Measurements from ENCODE around the gene FSTL4.

GRCh38 chr5:133250527-133250926, 361.8 kb downstream of the FSTL4 start:
- TF ChIP-seq CTCF (IDR thresholded peaks at IDR 0.05) (no peak), POLR2AphosphoS5 (IDR thresholded peaks at IDR 0.05) (no peak), POLR2A (IDR thresholded peaks at IDR 0.05; ENCODE audit: low read depth) (no peak)
